NCI-H345 (cell line): ENCODE measurements around the gene DPYSL3.
A peak's percentile ranks its signal among the peaks of the same experiment; 100 is the strongest.

ENCODE experiments used
- DNase-seq: peaks from one replicate; lab custom pipeline; 2025; lab: John Stamatoyannopoulos, UW

DPYSL3 gene

GRCh38 chr5:147403651-147404640 lies 105.9 kb downstream of the DPYSL3 start:
- no peak for DNase-seq

- no peak for DNase-seq
These were observed 109.0 kb downstream of the DPYSL3 start for GRCh38 chr5:147400881-147401280.

- DNase-seq, result no peak
These were observed 109.6 kb downstream of the DPYSL3 start for GRCh38 chr5:147400126-147400809.

GRCh38 chr5:147398860-147399259 lies 111.0 kb downstream of the DPYSL3 start:
- DNase-seq, result no peak

- DNase-seq, result no peak
These were observed 112.3 kb downstream of the DPYSL3 start for GRCh38 chr5:147397616-147398015.

GRCh38 chr5:147396070-147396823 lies 113.6 kb downstream of the DPYSL3 start:
- no peak for DNase-seq

- no peak for DNase-seq
These were observed 115.8 kb downstream of the DPYSL3 start for GRCh38 chr5:147393874-147394672.

GRCh38 chr5:147391781-147392180 lies 118.1 kb downstream of the DPYSL3 start:
- DNase-seq, result peak; percentile 17

- no peak for DNase-seq
These were observed 119.1 kb downstream of the DPYSL3 start for GRCh38 chr5:147390654-147391225.

GRCh38 chr5:147388184-147389108 lies 121.4 kb downstream of the DPYSL3 start:
- DNase-seq, result peak; percentile 20

GRCh38 chr5:147387109-147387508 lies 122.8 kb downstream of the DPYSL3 start:
- no peak for DNase-seq

GRCh38 chr5:147384346-147385193 lies 125.3 kb downstream of the DPYSL3 start:
- DNase-seq, result no peak

- no peak for DNase-seq
These were observed 127.1 kb downstream of the DPYSL3 start for GRCh38 chr5:147382776-147383175.

GRCh38 chr5:147381555-147381954 lies 128.3 kb downstream of the DPYSL3 start:
- no peak for DNase-seq

- DNase-seq, result no peak
These were observed 132.2 kb downstream of the DPYSL3 start for GRCh38 chr5:147377682-147378081.

- DNase-seq, result no peak
These were observed 134.7 kb downstream of the DPYSL3 start for GRCh38 chr5:147375151-147375550.

- no peak for DNase-seq
These were observed 136.5 kb downstream of the DPYSL3 start for GRCh38 chr5:147373328-147373727.

- DNase-seq, result no peak
These were observed 137.7 kb downstream of the DPYSL3 start for GRCh38 chr5:147372191-147372590.

GRCh38 chr5:147371290-147371689 lies 138.6 kb downstream of the DPYSL3 start:
- no peak for DNase-seq
